IMR-90 (cell line): ENCODE results near the gene TRIP6. TPM values are rescaled to one million over a fixed set of nuclear protein-coding genes. Genes with fewer than 3 reads are reported as not detected.

ENCODE experiments used
- ATAC-seq: fragments of 200-7000 bp; cut with Tn5 transposase; 2 replicates; pipeline ENCODE4 v1.9.1; 2020; ENCODE audit warnings: low read depth, mild to moderate bottlenecking, moderate library complexity
- BruUV-seq: library from RNA; stranded (reverse); fragments of 400-500 nt; replicated peaks from 2 replicates; lab custom pipeline; 2021; lab: Mats Ljungman, UMichigan
- CTCF ChIA-PET: fragments of 300-600 bp; formaldehyde crosslinking; extraction: SDS; loops from one replicate; lab custom pipeline; 2021; ENCODE audit warnings: antibody characterized with exemption; lab: Yijun Ruan, JAX
- POLR2A ChIA-PET: fragments of 300-600 bp; sonication (Branson Sonifier 250); formaldehyde crosslinking; loops from one replicate; lab custom pipeline; 2022; ENCODE audit warnings: antibody characterized with exemption; ENCODE audit not compliant: unreplicated experiment; lab: Charles Lee
- DNase-seq: peaks from one replicate; pipeline ENCODE4 v3.0.0; 2013
- H2AFZ ChIP-seq: replicated peaks from 2 replicates; pipeline ENCODE3; 2013; ENCODE audit warnings: low read length, mild to moderate bottlenecking; ENCODE audit not compliant: poor library complexity
- H2AK5ac ChIP-seq: 2 replicates; pipeline ENCODE4 v1.6.1; 2013; ENCODE audit warnings: low read depth, low read length, inconsistent platforms
- H2AK9ac ChIP-seq: replicated peaks from 2 replicates; pipeline ENCODE3; 2013; ENCODE audit warnings: mild to moderate bottlenecking, low read depth, low read length, moderate library complexity; ENCODE audit not compliant: poor library complexity
- H2BK120ac ChIP-seq: 2 replicates; pipeline ENCODE4 v1.6.1; 2013; ENCODE audit warnings: low read depth, low read length, inconsistent platforms
- H2BK15ac ChIP-seq: 3 replicates; pipeline ENCODE4 v1.6.1; 2013; ENCODE audit warnings: low read depth, low read length, inconsistent platforms
- H2BK20ac ChIP-seq: 2 replicates; pipeline ENCODE4 v1.6.1; 2013; ENCODE audit warnings: low read depth, mild to moderate bottlenecking, inconsistent platforms, low read length, moderate library complexity
- H2BK5ac ChIP-seq: 2 replicates; pipeline ENCODE4 v1.6.1; 2013; ENCODE audit warnings: mild to moderate bottlenecking, low read depth, low read length, inconsistent platforms; ENCODE audit not compliant: poor library complexity, severe bottlenecking
- H3K14ac ChIP-seq: replicated peaks from 2 replicates; pipeline ENCODE4 v1.6.1; 2013; ENCODE audit warnings: low read depth, low read length, inconsistent platforms
- H3K18ac ChIP-seq: 2 replicates; pipeline ENCODE4 v1.6.1; 2013; ENCODE audit warnings: low read depth, low read length, control low read depth
- H3K23ac ChIP-seq: 2 replicates; pipeline ENCODE4 v1.6.1; 2013; ENCODE audit warnings: low read depth, low read length, inconsistent platforms
- H3K27ac ChIP-seq: 2 replicates; pipeline ENCODE4 v1.5.1; 2013; ENCODE audit warnings: mild to moderate bottlenecking, control low read depth, low read length; ENCODE audit not compliant: insufficient read depth
- H3K27me3 ChIP-seq: 2 replicates; pipeline ENCODE4 v1.6.1; 2013; ENCODE audit warnings: low read length; ENCODE audit not compliant: control insufficient read depth, insufficient read depth
- H3K36me3 ChIP-seq: 2 replicates; pipeline ENCODE4 v1.6.1; 2013; ENCODE audit warnings: low read length, mixed read lengths; ENCODE audit not compliant: control insufficient read depth, insufficient read depth
- H3K4ac ChIP-seq: 2 replicates; pipeline ENCODE4 v1.6.1; 2013; ENCODE audit warnings: low read depth, low read length, inconsistent platforms
- H3K4me1 ChIP-seq: 2 replicates; pipeline ENCODE4 v1.6.1; 2013; ENCODE audit warnings: low read length, mixed read lengths; ENCODE audit not compliant: control insufficient read depth, insufficient read depth
- H3K4me2 ChIP-seq: 2 replicates; pipeline ENCODE4 v1.6.1; 2013; ENCODE audit warnings: low read depth, mild to moderate bottlenecking, control low read depth, low read length, moderate library complexity
- H3K4me3 ChIP-seq: 2 replicates; pipeline ENCODE4 v1.5.1; 2013; ENCODE audit warnings: low read depth, mild to moderate bottlenecking, control low read depth, low read length, moderate library complexity; ENCODE audit not compliant: insufficient read depth
- H3K56ac ChIP-seq: 2 replicates; pipeline ENCODE4 v1.6.1; 2013; ENCODE audit warnings: low read length, inconsistent platforms; ENCODE audit not compliant: insufficient read depth; ENCODE audit errors: extremely low read depth
- H3K79me1 ChIP-seq, 2 experiments: 2 replicates each; pipeline ENCODE4 v1.6.1; 2013; ENCODE audit warnings: low read length in 2 of 2, inconsistent platforms in 1 of 2, low read depth in 1 of 2
- H3K9ac ChIP-seq: 2 replicates; pipeline ENCODE4 v1.6.1; 2013; ENCODE audit warnings: low read depth, low read length, control low read depth
- H3K9me1 ChIP-seq: 2 replicates; pipeline ENCODE4 v1.6.1; 2013; ENCODE audit warnings: low read length, inconsistent platforms; ENCODE audit not compliant: insufficient read depth
- H3K9me3 ChIP-seq: 2 replicates; pipeline ENCODE4 v1.6.1; 2013; ENCODE audit warnings: low read length; ENCODE audit not compliant: control insufficient read depth, insufficient read depth
- H4K20me1 ChIP-seq: 2 replicates; pipeline ENCODE4 v1.6.1; 2013; ENCODE audit warnings: low read length, inconsistent platforms; ENCODE audit not compliant: insufficient read depth
- H4K5ac ChIP-seq: 2 replicates; pipeline ENCODE4 v1.6.1; 2013; ENCODE audit warnings: mild to moderate bottlenecking, low read depth, low read length, control low read depth
- H4K8ac ChIP-seq, 2 experiments: 2 replicates each; pipeline ENCODE4 v1.6.1; 2013; ENCODE audit warnings: low read depth in 2 of 2, low read length in 2 of 2, control low read depth in 1 of 2, inconsistent platforms in 1 of 2
- H4K91ac ChIP-seq: 2 replicates; pipeline ENCODE4 v1.6.1; 2013; ENCODE audit warnings: low read depth, low read length, inconsistent platforms; ENCODE audit not compliant: insufficient read depth
- BHLHE40 ChIP-seq: fragments of 150-350 bp; IDR thresholded peaks from 2 replicates; pipeline ENCODE4 v1.6.1; 2016; ENCODE audit warnings: mild to moderate bottlenecking, low read depth, low read length
- CEBPB ChIP-seq: IDR thresholded peaks from 2 replicates; pipeline ENCODE4 v1.6.1; 2012; ENCODE audit warnings: low read depth, low read length, improper control_type of control experiment
- CHD1 ChIP-seq: IDR thresholded peaks from 2 replicates; pipeline ENCODE4 v1.6.1; 2012; ENCODE audit warnings: low read depth, low read length, improper control_type of control experiment
- MAFK ChIP-seq: IDR thresholded peaks from 2 replicates; pipeline ENCODE4 v1.6.1; 2012; ENCODE audit warnings: low read depth, low read length, improper control_type of control experiment
- MAZ ChIP-seq: IDR thresholded peaks from 2 replicates; pipeline ENCODE4 v1.6.1; 2012; ENCODE audit warnings: low read depth, mild to moderate bottlenecking, low read length, improper control_type of control experiment, moderate library complexity, borderline replicate concordance
- MXI1 ChIP-seq: IDR thresholded peaks from 2 replicates; pipeline ENCODE4 v1.6.1; 2012; ENCODE audit warnings: low read depth, mild to moderate bottlenecking, low read length, moderate library complexity, borderline replicate concordance
- POLR2A ChIP-seq: IDR thresholded peaks from 2 replicates; pipeline ENCODE4 v1.6.1; 2012; ENCODE audit warnings: mild to moderate bottlenecking, low read depth, low read length
- RCOR1 ChIP-seq: IDR thresholded peaks from 2 replicates; pipeline ENCODE4 v1.6.1; 2012; ENCODE audit warnings: mild to moderate bottlenecking, low read length, improper control_type of control experiment; ENCODE audit not compliant: insufficient replicate concordance
- RFX5 ChIP-seq: IDR thresholded peaks from 2 replicates; pipeline ENCODE4 v1.8.0; 2012; ENCODE audit warnings: low read depth, mild to moderate bottlenecking, low read length, moderate library complexity
- SMC3 ChIP-seq: fragments of 150-350 bp; IDR thresholded peaks from 2 replicates; pipeline ENCODE4 v1.6.1; 2016; ENCODE audit warnings: low read depth, mild to moderate bottlenecking, antibody characterized with exemption, low read length, moderate library complexity
- WGBS, 2 experiments: methylation state at CpG; one replicate each; pipeline versions ENCODE4 v1.1.5 to v1.1.7; 2013; ENCODE audit warnings: missing lambda C conversion rate in 2 of 2; ENCODE audit not compliant: insufficient read length in 1 of 2; ENCODE audit errors: extremely low coverage in 2 of 2; 5-methylcytosine and 5-hydroxymethylcytosine counted together
- dilution Hi-C: fragments of 300-500 bp; cut with HindIII; formaldehyde crosslinking; loops from one replicate; pipeline ENCODE4 v1.14.3; 2018; ENCODE audit warnings: low sequenced_read_pairs; ENCODE audit not compliant: unreplicated experiment
- in situ Hi-C: fragments of 300-500 bp; cut with MboI; formaldehyde crosslinking; loops from 3 replicates; pipeline ENCODE4 v1.14.3; 2019; ENCODE audit warnings: low sequenced_read_pairs, inconsistent platforms, mixed read lengths
- intact Hi-C: fragments of 100-400 bp; cut with micrococcal nuclease; formaldehyde crosslinking; loops from 2 replicates; pipeline ENCODE4 v1.10.0; 2022
- polyA plus RNA-seq, 3 experiments: library from polyadenylated mRNA; depleted of rRNA; stranded (reverse); fragments of >200 nt; gene quantifications; 2 replicates each; pipeline ENCODE4 v1.2.3, GENCODE V29; 2012; ENCODE audit warnings: low replicate concordance in 1 of 3
- total RNA-seq: library from RNA; depleted of rRNA; stranded (reverse); fragments of >200 nt; gene quantifications from 2 replicates; pipeline ENCODE4 v1.2.3, GENCODE V29; 2012
- TF ChIP-seq, protein P1 (sequence below): fragments of 150-350 bp; IDR thresholded peaks from 2 replicates; pipeline ENCODE4 v1.6.1; 2016; ENCODE audit warnings: low read depth, mild to moderate bottlenecking, low read length, moderate library complexity, borderline replicate concordance
- TF ChIP-seq, protein P2 (sequence below): conservative IDR thresholded peaks from 2 replicates; pipeline ENCODE4 v1.5.1; 2012; ENCODE audit warnings: mild to moderate bottlenecking, low read depth, low read length, improper control_type of control experiment
- TF ChIP-seq, protein P3 (sequence below): fragments of 150-350 bp; IDR thresholded peaks from 2 replicates; pipeline ENCODE4 v1.6.1; 2017; ENCODE audit warnings: mild to moderate bottlenecking, antibody characterized with exemption, low read length, low read depth

TRIP6 gene
- total and polyA plus RNA-seq, 2 of the 4 experiments (the other 2 are of a cell fraction): 36.4 to 72.3 TPM

DNA sequence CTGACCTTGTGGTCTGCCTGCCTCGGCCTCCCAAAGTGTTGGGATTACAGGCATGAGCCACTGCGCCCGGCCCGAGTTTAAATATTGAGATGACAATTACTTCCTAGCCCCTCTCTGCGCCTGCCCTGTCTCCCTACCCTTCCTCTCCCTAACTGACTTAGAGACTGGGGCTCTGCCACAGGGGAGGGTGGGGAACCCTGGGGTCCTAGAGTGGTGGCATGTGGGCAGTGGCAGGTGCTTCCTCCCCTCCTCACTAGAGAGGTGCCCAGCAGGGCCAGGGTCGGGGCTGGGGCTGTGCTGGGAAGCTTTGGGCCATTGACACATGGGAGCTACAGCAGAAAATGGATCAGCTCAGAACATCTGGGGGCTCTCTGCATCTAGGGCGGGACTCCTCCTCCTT is 35.5 kb downstream of the TRIP6 start:
- no peak overlapping the region for H2BK5ac ChIP-seq
- H3K56ac ChIP-seq: no peak overlapping the region
- no peak overlapping the region for H2BK120ac ChIP-seq
- H3K23ac ChIP-seq: no peak overlapping the region
- dilution Hi-C loops: no loop called here
- no peaks in the 10 kb centered on the region for H3K9me1 ChIP-seq
- ChIA-PET CTCF (no interaction called here), POLR2A (no interaction called here)
- peaks cover 3% of the 10 kb centered on the region; the same call in 1 of the 2 replicates for H3K9me3 ChIP-seq
- no peaks in the 10 kb centered on the region for H3K36me3 ChIP-seq
- no peak overlapping the region for H3K18ac ChIP-seq
- H2AK9ac ChIP-seq: no peak overlapping the region
- H2AK5ac ChIP-seq: no peak overlapping the region
- intact Hi-C loops: no loop called here
- no peak overlapping the region for H4K5ac ChIP-seq
- no peak overlapping the region for H4K8ac ChIP-seq
- no peak overlapping the region for H2BK20ac ChIP-seq
- DNase-seq (no peak), ATAC-seq (no peak)
- no peak overlapping the region for H4K91ac ChIP-seq
- H3K4me1 ChIP-seq: no peaks in the 10 kb centered on the region
- BruUV-seq: no TSS peak
- no peaks in the 10 kb centered on the region for H4K20me1 ChIP-seq
- H3K4me2 ChIP-seq: no peak overlapping the region
- no peak overlapping the region for H2BK15ac ChIP-seq
- no peak overlapping the region for H3K9ac ChIP-seq
- no peak overlapping the region for H3K27ac ChIP-seq
- TF ChIP-seq, protein P1, sequence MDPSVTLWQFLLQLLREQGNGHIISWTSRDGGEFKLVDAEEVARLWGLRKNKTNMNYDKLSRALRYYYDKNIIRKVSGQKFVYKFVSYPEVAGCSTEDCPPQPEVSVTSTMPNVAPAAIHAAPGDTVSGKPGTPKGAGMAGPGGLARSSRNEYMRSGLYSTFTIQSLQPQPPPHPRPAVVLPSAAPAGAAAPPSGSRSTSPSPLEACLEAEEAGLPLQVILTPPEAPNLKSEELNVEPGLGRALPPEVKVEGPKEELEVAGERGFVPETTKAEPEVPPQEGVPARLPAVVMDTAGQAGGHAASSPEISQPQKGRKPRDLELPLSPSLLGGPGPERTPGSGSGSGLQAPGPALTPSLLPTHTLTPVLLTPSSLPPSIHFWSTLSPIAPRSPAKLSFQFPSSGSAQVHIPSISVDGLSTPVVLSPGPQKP: no peak
- TF ChIP-seq, protein P2, sequence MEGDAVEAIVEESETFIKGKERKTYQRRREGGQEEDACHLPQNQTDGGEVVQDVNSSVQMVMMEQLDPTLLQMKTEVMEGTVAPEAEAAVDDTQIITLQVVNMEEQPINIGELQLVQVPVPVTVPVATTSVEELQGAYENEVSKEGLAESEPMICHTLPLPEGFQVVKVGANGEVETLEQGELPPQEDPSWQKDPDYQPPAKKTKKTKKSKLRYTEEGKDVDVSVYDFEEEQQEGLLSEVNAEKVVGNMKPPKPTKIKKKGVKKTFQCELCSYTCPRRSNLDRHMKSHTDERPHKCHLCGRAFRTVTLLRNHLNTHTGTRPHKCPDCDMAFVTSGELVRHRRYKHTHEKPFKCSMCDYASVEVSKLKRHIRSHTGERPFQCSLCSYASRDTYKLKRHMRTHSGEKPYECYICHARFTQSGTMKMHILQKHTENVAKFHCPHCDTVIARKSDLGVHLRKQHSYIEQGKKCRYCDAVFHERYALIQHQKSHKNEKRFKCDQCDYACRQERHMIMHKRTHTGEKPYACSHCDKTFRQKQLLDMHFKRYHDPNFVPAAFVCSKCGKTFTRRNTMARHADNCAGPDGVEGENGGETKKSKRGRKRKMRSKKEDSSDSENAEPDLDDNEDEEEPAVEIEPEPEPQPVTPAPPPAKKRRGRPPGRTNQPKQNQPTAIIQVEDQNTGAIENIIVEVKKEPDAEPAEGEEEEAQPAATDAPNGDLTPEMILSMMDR: no peak
- TF ChIP-seq MXI1: no peak
- no peak for TF ChIP-seq POLR2A
- TF ChIP-seq BHLHE40: no peak
- no peak for TF ChIP-seq RCOR1
- no peak for TF ChIP-seq CHD1
- no peak for TF ChIP-seq RFX5
- TF ChIP-seq MAFK: no peak
- no peak for TF ChIP-seq CEBPB
- no peak for TF ChIP-seq SMC3
- TF ChIP-seq, protein P3, sequence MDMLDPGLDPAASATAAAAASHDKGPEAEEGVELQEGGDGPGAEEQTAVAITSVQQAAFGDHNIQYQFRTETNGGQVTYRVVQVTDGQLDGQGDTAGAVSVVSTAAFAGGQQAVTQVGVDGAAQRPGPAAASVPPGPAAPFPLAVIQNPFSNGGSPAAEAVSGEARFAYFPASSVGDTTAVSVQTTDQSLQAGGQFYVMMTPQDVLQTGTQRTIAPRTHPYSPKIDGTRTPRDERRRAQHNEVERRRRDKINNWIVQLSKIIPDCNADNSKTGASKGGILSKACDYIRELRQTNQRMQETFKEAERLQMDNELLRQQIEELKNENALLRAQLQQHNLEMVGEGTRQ: no peak
- no peak for TF ChIP-seq MAZ
- H2AFZ ChIP-seq: no peak overlapping the region
- H3K27me3 ChIP-seq: peaks cover 20% of the 10 kb centered on the region
- no peaks in the 10 kb centered on the region for H3K79me1 ChIP-seq
- in situ Hi-C loops: no loop called here
- no peak overlapping the region for H3K4ac ChIP-seq
- no peak overlapping the region for H3K4me3 ChIP-seq
- no CpG with 5 or more reads among the region's 7 CpGs for WGBS, 2 experiments
- H3K14ac ChIP-seq: no peak overlapping the region
